Measurements from ENCODE around the gene STK32B.

- no peak for TF ChIP-seq POLR2A (IDR thresholded peaks at IDR 0.05)
- no peak for TF ChIP-seq CTCF (IDR thresholded peaks at IDR 0.05)
- no peak for TF ChIP-seq POLR2AphosphoS5 (IDR thresholded peaks at IDR 0.05)
Measured at GRCh38 chr4:5139141-5139540, 87.9 kb downstream of the STK32B start.
